ENCODE measurements around the gene NCOA4. TPM values are rescaled to one million over a fixed set of nuclear protein-coding genes. Genes with fewer than 3 reads are reported as not detected.

NCOA4 gene
- total RNA-seq, 4 donors from 2014 or later = 140 to 189 (median 160) TPM

DNA sequence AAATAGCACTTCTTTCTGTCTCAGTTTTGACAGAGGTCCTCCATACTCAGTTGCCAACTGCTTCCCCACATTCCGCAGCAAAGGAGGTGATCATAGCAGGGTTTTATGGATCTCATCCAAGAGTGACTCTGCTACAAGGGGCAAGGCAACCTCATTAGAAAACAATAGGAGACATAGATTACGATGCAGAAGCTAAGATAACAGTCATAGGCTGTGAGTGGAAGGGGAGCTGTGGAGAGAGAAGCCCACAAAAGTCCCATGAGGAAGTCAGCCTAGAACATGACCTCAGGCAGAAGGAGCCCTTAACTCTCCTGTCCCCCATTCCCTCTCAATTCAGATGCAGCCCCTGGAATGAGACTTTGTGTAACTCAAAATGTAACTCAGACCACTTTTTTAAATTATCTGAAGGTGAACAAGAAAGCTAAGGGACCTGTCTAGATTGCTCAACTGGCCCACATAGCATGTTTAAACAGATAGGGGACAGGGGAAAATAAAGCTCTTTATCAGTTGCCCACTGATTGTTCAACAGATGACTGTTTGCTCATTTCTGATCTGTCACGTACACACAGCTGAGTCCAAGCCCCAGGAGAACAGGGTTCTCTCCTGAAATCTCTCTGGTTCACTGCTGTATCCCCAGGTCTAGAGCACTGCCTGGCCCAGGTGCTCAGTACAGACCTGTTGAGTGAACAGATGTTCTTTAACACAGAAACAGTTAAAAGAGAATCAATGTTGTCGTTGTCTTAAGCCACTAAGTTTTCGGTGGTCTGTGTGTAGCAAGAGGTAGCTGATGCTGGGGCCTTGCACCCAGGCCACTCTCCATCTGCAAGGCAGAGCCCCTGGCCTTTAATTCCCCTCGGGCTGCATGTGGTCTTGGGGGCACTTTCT lies 1.5 kb upstream of the NCOA4 start:
- intact Hi-C loops (cut with DNase I) = no loop called here
- peaks cover 25 to 29% of the 10 kb centered on the region in 2 donors for H3K4me1 ChIP-seq
- no peak overlapping the region for H3K4me3 ChIP-seq (replicated peaks in 1 of 3)
- no peaks in the 10 kb centered on the region for H3K27me3 ChIP-seq
- H3K27ac ChIP-seq = no peak overlapping the region
- no peak for DNase-seq
- H3K36me3 ChIP-seq = no peaks in the 10 kb centered on the region
- 92 to 94% methylated on average over 6 of the region's 6 CpGs for WGBS, 2 donors
- TF ChIP-seq POLR2A (IDR thresholded peaks at IDR 0.05) = no peak
- no peak for TF ChIP-seq CTCF (IDR thresholded peaks at IDR 0.05)
- H3K9me3 ChIP-seq = no peaks in the 10 kb centered on the region

GRCh38 chr10:46029461-46030030 lies 877 bp downstream of the NCOA4 start:
- Histone ChIP-seq H3K27ac (peak overlapping the region; percentile 86 to 92 (median 91)), H3K27me3 (no peaks in the 10 kb centered on the region), H3K4me1 (peaks cover 40 to 43% of the 10 kb centered on the region in 2 donors), H3K9me3 (no peaks in the 10 kb centered on the region), H3K36me3 (no peaks in the 10 kb centered on the region), H3K4me3 (replicated peaks in 1 of 3) (peak overlapping the region; percentile 70 to 86 (median 77))
- intact Hi-C loops (cut with DNase I) = loop anchor here (5.0 kb wide), 1 partner anchor 57 kb away; the partner anchor contains the start of gene TIMM23
- DNase-seq = no peak
- TF ChIP-seq POLR2A (IDR thresholded peaks at IDR 0.05) = no peak
- peak in 1 of 6 experiments; percentile 8 for TF ChIP-seq CTCF (IDR thresholded peaks at IDR 0.05)
- WGBS, 2 donors = 28 to 37% methylated on average over 6 of the region's 6 CpGs

- Histone ChIP-seq H3K4me1 (peaks cover 42 to 43% of the 10 kb centered on the region in 2 donors), H3K36me3 (no peaks in the 10 kb centered on the region), H3K9me3 (no peaks in the 10 kb centered on the region), H3K4me3 (replicated peaks in 1 of 3) (peak overlapping the region in 1 of 3 donors; percentile 77), H3K27ac (peak overlapping the region in 1 of 3 donors; percentile 91), H3K27me3 (no peaks in the 10 kb centered on the region)
- intact Hi-C loops (cut with DNase I) = loop anchor here (5.0 kb wide), 1 partner anchor 57 kb away; the partner anchor contains the start of gene TIMM23
- peak in 5 of 6 experiments; percentile 22 to 67 (median 59) for TF ChIP-seq CTCF (IDR thresholded peaks at IDR 0.05)
- TF ChIP-seq POLR2A (IDR thresholded peaks at IDR 0.05) = no peak
- DNase-seq = no peak
- 29 to 31% methylated on average over 6 of the region's 6 CpGs for WGBS, 2 donors
Observed at GRCh38 chr10:46028584-46029460, 1.6 kb downstream of the NCOA4 start.

DNA sequence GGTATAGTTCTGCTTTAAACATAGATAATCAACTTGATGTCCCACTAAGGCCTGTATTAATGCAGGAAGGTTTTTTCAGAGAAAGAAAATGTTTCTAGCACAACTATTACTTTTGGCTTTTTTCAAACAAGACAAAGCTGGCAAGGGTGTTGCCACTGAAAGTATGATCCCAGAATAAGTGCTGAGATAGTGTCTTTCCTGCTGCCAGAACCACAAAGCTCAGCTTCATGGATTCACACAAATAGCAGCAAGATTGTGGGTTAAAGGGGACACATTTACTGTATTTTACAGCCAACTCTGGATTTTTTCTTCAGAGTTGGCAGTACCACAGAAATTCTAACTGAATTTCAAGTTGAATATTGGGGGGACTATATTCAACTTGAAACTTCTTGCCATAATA lies 4.3 kb downstream of the NCOA4 start:
- Histone ChIP-seq H3K4me3 (replicated peaks in 1 of 3) (no peak overlapping the region), H3K36me3 (no peaks in the 10 kb centered on the region), H3K9me3 (no peaks in the 10 kb centered on the region), H3K27ac (peak overlapping the region in 1 of 3 donors; percentile 24), H3K27me3 (no peaks in the 10 kb centered on the region), H3K4me1 (peaks cover 56 to 58% of the 10 kb centered on the region in 2 donors)
- no peak for DNase-seq
- TF ChIP-seq POLR2A (IDR thresholded peaks at IDR 0.05) = no peak
- no peak for TF ChIP-seq CTCF (IDR thresholded peaks at IDR 0.05)
- intact Hi-C loops (cut with DNase I) = loop anchor here (5.0 kb wide), 1 partner anchor 54 kb away; the partner anchor contains the start of gene TIMM23
